Activated CD8-positive, alpha-beta memory T cell treated with anti-CD3 and anti-CD28 coated beads for 1 hour (primary cell): ENCODE results near the gene LTBP1.
"Not testable (repeated sequence)": the region's sequence is repeated elsewhere in the genome, so short reads cannot be mapped to it uniquely, and the experiment has no call there.

Experiments
- DNase-seq, 2 donors: peaks; one replicate each; pipeline ENCODE4 v3.0.0-alpha.2; 2020; ENCODE audit warnings: low read depth in 1 of 2; ENCODE audit errors: extremely low read depth in 1 of 2

Gene LTBP1

DNA sequence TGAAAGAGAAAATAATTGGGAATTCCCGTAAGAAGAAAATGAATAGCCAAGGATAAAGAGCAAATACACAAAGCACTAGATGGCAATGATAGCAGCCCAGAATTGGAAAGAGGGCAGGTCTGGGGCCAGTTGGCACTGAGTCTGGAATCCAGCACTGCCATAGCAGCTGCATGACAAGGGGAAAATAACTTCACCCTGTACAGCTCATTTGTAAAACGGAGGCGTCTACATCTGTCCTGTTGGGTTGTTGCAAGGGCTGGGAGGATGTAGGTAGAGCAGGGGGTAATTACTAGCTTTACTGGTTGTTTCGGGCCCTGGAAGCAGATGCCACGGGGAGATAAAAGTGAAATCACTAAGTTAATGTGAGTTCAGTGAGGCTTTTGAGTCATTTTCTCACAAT, 419.7 kb downstream of the LTBP1 start:
- no peak for DNase-seq

DNA sequence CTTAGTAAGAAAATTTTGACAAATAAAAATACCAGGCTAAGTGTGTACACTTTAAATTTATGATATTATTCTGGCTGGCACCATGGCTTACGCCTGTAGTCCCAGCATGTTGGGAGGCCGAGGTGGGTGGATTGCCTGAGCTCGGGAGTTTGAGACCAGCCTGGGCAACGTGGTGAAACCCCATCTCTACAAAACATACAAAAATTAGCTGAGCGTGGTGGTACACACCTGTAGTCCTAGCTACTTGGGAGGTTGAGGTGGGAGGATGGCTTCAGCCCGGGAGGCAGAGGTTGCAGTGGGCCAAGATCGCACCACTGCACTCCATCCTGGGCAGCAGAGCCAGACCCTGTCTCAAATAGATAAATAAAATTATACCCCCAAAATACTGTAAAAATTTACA, 421.8 kb downstream of the LTBP1 start:
- not testable (repeated sequence) for DNase-seq

DNA sequence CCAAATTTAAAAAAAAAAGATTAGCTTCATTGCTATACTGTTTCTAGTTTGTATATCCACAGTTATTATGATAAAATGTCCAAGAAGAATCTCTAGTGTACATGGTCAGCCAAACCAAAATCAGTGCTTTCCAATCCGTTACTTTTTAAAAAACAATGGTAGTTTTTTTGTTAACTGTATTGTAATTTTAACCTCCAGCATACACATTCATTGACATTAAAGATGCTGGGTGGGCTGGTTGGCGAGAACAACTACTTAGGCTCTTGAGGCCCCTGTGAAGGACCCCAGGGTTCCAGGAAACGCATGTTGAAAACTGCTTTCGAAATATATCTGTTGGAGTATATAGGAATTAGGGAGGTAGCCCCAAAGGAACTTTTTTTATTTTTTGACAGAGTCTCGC, 422.4 kb downstream of the LTBP1 start:
- DNase-seq, result no peak

DNA sequence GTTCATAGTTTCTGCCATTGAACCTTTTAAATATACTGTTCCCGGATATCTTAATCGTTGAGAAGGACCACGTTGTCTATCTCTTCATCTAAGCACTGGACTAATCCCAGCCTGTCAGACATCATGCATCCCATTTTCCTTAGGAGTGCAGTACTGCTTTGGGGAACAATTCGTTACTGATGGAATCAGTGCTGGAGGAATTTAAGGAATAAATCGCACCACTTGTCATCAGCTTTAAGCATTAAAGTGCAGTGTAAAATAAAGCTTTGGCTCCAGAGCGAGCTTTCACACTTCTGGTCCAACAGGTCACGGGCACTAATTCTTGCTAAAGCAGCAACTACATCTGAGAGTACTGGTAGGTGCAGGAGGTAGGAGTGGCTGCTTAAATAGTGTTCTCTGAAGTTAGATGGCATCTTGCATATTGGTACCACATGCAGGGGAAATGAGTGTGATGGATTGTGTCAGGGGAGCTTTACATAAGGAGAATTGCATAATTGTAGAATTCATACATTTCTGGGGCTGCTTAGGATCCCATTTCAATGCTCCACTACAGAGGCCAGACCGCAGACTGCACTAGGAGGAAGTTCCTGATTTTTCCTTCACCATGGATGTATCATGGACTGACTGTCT, 424.0 kb downstream of the LTBP1 start:
- no peak for DNase-seq

DNA sequence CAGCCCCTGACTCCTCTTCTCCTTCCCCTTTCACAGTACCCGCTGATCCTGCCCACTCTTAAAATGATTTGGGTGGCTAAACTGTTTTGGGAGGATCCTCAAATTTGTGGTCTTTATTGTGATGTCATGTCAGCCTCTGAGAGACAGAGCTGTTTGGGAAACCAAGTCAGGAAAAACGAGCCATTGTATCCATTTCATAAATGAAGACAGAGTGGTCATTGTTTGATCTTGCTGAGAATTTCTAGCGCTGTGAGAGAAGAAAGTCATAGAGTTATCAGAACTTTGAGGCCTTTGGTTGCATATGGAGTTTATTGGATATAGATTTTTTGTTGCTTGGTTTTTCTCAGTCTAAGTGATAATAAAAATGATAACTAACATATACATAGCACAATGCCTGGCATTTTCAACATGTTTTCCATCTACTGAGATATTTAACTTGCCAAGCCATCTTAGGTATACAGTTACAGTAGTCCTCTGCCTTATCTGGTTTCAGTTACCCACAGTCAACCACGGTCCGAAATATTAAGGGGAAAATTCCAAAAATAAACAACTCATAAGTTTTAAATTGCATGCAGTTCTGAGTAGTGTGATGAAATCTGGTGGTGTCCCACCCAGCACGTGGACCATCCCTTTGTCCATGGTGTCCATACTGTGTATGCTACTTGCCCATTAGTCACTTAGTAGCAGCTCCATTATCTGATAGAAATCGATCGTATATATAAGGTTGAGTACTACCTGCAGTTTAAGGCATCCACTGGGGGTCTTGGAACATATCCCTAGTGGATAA, 424.7 kb downstream of the LTBP1 start:
- no peak for DNase-seq

DNA sequence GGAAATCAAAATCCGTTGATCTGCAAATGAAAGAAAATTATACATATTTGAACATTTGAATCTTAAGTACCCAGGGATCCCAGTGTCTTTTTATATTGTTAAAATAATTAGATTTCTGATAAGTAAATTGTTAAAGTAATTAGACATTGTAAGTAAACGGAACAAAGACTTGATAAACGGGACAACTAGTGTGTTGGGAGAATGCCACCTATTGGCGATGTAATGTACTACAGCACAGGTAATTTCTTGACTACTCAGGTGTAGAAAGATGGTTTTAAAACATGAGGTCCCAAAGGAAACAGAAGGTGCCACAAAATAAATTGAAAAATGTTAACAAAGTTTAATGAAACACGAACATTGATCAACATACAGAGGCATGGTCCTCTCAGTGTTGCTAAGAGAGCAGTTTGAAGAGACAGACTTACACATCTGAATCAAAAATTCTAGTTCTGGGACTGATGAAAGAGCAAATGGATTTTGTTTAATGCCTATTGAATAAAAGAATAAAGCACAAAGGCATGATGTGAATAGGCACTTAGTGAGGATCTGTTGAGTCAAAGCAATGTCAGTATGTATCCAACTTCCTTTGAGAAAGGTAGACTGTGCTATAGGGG, 426.3 kb downstream of the LTBP1 start:
- no peak for DNase-seq

DNA sequence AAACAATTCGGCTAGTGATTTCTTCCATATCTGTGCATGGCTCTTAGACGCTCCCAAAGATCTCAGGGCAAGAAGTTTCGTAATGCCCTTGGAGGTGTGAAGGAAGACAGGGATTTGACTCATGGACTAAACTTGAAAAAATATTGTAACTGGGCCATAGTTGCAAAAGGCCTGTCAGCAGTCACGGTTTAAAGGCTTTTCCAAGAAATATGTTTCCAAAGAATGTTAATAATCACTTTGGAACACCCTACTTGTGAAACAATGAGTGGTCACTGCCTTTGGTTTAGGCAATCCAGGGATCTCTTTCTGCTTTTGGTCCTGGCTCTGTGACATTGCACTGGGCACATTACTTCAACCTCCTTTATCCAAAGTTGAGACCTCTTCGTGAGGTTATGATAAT, 427.2 kb downstream of the LTBP1 start:
- no peak for DNase-seq

DNA sequence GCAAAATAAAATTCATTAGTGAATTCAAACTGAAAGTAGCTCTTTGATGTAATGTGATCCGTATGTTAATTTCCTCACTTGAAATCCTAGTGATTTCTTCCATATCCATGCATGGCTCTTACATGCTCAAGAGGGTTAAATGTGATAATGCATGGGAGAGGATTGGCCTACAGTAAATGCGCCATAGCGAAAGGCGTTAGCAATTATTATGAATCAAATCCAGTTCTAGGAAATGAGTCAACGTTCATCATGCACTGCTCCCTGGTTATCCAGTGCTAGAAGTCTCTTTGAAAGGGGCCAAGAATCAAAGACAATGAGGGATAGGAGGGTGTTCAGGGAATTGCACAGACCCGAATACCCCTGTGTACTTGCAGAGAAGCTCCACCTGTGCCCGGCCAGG, 428.3 kb downstream of the LTBP1 start:
- DNase-seq, result no peak

DNA sequence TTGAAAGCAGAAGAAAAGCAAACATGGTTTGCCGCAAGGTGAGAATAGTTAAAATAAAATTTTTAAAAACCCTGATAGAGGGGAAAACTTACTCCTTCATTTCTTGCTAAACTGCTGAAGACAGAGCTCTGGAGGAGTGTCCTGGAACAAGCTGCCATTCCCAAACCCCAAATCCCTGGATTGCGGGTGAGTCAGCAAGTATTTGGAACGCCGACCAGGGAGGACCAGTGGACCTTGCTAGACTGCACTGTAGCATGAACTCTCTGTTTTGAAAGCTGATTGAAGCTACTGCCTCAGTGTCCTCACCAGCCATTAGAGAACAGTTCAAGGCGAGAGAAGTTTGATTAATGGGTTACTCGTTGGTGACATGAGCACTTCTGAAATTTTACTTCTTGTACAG, 430.3 kb downstream of the LTBP1 start:
- no peak for DNase-seq

DNA sequence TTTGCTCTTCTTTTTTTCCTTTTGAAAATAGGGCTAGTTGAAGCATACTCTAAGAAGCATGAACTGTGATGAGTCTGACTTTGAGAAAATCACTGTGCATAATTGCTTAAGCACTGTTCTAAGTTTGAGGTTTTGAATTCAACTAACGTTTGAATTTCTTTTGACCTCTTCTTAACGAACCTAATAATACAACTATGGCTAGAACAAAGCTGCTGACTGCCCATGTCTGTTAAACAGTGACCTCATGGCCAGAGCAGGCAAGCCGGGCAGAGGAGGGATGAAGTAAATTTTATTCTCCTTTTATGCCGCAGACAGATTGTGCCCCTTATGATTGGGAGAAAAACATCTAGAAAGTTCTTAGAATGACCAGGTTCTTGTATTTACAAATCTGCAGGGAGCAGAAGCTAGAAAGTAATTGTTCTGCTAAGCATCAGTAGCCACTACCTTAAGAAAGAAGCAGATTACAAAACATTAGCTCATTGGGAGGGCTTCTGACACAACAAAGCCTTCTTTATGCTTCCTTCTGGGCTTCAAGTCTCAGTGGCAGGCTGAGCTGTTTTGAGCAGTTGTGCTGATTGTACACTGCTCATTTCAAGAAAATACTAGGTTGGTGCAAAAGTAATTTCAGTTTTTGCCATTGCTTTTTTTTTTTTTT, 431.9 kb downstream of the LTBP1 start:
- DNase-seq, result no peak

DNA sequence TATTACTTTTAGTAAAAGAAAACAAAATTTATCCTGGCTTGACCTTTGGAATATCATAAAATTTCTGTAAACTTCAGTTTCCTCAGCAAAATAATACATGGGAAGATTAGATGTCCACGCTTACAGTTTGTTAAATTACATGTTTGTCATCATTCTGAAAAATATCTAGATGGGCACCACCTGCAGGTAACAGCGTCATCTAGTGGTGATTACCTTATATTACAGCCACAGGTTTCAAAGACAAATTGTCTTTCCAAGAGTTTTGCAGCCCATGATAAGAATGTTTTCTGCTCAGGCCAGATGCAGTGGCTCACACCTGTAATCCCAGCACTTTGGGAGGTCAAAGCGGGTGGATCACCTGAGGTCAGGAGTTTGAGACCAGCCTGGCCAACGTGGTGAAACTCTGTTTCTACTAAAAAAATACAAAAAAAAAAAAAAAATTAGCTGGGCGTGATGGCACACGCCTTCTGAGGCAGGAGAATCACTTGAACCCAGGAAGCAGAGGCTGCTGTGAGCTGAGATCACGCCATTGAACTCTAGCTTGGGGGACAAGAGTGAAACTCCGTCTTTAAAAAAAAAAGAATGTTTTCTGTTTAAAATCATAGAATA, 433.4 kb downstream of the LTBP1 start:
- no peak for DNase-seq

DNA sequence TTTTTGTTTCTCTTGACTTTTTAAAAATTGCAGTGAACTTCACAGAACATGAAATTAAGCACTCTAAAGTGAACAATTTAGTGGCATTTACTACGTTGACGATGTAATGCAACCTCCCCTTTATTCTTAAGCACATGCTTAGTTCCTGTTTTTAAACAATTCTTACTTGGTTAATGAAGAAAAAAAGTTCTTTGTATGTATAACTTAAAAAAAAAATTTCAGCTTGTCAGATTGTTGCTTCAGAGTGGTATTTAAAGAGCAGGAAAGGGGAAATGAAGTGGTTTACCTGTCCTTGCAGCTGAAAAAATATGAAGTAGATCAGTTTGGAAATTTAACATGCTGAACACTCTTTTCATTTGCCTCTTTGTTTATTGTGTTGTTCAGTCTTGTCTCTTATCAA, 434.0 kb downstream of the LTBP1 start:
- no peak for DNase-seq

DNA sequence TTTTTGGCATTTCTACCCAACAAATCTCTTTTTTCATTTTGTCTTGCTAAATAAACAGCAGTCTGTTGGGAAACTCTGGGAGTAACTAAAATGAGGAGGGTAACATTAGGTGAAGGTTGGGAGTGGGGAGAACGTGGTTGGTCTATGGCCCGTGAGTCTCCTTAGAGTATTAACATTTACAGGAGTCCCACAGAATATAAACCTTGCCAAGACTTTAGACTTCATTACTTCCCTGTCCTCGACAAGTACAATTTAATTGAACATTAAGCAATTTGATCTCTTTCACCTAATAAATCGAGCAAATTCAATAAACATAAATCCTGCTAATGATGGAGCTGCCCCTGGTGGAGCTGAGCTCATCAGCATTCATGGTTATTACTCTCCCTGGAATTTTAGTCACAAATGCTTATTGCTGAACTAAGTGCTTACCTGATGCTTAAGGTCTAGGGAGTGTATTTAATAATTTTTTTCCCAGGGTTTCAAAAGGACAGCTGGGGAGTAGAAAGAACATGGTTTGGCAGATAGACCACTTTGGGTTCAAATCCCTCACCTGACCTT, 434.6 kb downstream of the LTBP1 start:
- no peak for DNase-seq

DNA sequence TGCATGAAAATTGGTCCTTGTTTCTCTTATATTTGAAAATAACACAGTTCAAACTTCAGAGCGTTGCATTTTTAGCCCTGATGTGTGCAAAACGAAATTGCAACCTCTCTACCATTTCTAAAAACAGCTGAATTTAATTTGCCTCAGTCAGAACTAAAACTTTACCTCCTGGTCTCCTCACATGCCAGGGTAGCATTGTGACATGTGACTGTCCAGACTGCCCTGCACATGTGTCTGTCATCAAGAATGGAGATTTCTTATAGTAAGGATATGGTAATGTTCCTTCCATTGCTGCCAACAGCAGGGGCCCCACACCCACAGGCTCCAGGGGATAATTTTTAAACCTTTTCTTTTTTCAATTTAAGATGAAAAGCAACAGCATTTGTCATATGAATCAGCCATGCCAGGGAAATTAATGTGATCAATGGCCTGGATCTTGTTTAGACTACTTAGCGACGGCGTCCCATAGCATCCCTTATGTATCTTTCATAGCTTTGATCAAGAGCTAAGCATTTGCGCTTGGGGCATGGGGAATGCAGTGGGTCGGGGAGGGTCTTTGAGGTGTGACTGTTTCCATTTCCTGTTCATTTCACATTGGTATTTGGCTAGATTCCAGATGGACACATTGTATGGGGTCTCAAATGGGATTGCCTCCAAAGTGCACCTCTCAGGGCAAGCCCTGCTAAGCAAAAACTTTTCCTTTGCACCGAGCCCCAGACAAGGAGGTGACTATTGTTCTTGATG, 437.3 kb downstream of the LTBP1 start:
- no peak for DNase-seq

DNA sequence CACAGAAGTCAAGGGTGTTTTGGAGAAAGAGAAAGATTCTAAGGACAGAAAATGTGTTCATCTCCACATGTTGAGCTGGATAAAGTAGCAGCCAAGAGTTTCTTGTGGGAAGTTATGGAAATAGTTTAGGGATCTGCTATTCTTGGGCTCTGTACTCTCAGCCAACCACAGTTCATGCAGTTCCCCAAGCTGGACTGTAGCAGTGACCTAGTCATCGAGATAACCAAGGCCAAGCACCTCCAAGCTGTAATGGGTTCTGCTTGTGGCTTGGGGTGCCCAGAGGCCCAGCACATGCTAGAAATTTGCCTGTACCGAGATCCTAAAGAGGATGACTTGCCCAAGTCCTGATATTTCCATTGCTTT, 437.8 kb downstream of the LTBP1 start:
- no peak for DNase-seq

DNA sequence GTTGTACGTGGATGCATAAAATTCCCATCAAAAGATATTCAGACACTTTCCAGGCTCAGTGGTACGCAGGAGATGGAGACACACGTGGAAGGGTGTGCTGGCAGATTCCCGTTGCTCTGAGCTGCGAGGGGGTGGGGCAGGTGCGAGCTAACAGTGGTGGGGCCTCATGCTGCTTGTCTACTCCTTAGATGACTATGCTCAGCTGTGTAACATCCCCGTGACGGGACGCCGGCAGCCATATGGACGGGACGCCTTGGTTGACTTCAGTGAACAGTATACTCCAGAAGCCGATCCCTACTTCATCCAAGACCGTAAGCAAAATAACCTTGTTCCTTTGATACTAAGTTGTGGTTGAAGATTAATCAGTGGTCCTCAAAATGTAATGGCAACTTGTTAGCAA, 442.2 kb downstream of the LTBP1 start:
- DNase-seq, result no peak

DNA sequence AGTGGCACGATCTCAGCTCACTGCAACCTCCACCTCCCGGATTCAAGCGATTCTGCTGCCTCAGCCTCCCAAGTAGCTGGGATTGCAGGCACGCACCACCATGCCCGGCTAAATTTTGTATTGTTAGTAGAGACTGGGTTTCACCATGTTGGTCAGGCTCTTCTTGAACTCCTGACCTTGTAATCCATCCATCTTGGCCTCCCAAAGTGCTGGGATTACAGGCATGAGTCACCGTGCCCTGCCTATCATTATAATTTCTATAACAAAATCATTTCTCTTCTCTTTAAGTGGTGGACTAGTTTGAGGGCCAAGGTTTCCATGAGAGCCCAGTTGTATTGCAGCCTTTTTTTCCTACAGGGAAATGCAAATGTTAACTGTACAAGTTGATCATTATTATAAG, 442.9 kb downstream of the LTBP1 start:
- DNase-seq, result not testable (repeated sequence)

DNA sequence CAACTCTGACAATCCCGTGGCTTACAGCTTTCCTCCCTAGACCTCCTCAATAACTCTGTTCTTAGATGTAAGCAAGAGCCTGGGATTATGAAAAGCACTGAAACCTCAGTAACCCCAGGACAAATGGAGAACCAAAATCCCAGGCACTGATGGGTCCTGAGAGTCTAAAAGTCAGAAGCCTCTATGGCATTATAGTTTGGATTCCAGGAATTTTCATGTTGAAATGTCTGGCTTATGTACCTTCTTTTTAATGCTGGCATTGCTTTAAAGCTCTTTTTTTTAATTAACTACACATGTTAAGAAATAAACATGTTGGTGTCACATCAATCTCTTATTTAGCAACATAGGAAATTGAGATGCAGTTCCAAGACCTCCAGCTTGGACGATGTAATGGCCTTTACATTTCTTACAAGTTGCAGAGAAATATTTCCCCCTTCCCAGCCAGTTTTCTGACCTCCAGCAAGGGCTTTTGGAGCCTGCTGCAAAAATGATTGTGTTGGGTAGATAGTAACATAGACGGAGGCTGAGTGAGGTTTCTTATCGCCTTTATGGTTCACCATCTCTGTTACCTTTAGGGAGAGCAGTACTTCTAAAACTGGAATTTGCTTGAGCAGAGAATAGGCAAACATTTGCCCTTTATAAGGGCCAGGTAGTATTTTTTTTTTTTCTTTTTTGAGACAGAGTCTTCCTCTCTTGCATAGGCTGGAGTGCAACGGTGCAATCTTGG, 444.9 kb downstream of the LTBP1 start:
- DNase-seq, result no peak

DNA sequence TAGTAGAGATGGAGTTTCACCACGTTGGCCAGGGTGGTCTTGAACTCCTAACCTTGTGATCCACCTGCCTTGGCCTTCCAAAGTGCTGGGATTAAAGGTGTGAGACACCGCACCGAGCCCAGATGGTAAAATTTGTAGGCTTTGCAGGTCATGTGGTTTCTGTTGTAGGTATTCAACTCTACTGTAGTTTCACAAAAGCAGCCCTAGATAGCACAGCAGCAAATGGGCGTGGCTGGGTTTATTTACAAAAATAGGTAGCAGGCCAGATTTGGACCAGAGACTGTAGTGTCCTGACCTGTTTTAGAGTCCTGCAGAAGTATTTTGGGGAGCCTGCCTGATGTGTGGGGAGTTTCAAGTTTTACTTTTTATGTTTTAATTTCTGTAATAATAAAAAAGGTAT, 445.6 kb downstream of the LTBP1 start:
- no peak for DNase-seq

DNA sequence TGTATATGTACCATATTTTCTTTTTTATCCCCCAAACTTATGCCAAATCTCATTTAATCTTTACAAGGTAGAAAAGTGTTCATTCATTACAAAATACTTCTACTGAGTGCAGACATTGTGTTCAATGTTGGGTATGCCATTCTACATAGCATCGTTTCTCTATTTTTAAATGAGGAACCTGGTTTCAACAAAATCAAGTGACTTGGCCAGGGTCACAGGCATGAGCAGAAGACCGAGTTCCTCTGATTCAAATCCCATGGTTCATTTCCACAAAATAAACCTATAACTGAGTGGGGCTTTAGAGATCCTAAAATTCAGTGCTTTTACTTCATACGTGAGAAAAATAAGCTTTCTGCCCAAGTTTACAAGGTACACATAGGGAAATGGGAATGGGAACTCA, 448.3 kb downstream of the LTBP1 start:
- no peak for DNase-seq
